Neuronal stem cell (in vitro differentiated cells): ENCODE measurements around the gene RHEB.

Source experiments
- DNase-seq: peaks from one replicate; pipeline ENCODE4 v3.0.0-alpha.2; 2013; ENCODE audit warnings: low spot score
- H2AFZ ChIP-seq: one replicate; pipeline ENCODE4 v1.6.1; 2013; ENCODE audit warnings: mild to moderate bottlenecking, low read length, inconsistent platforms
- H2AK5ac ChIP-seq: 2 replicates; pipeline ENCODE4 v1.6.1; 2013; ENCODE audit warnings: low read depth, mild to moderate bottlenecking, inconsistent platforms, low read length, moderate library complexity, mixed read lengths
- H2BK120ac ChIP-seq: 2 replicates; pipeline ENCODE4 v1.6.1; 2013; ENCODE audit warnings: low read depth, mild to moderate bottlenecking, inconsistent platforms, low read length, moderate library complexity, mixed read lengths
- H2BK12ac ChIP-seq: one replicate; pipeline ENCODE4 v1.6.1; 2013; ENCODE audit warnings: low read length, inconsistent platforms
- H2BK15ac ChIP-seq: 2 replicates; pipeline ENCODE4 v1.6.1; 2013; ENCODE audit warnings: mild to moderate bottlenecking, low read length, inconsistent platforms, mixed read lengths
- H2BK5ac ChIP-seq: one replicate; pipeline ENCODE4 v1.6.1; 2013; ENCODE audit warnings: inconsistent platforms, mild to moderate bottlenecking, low read length, moderate library complexity
- H3K14ac ChIP-seq: one replicate; pipeline ENCODE4 v1.6.1; 2013; ENCODE audit warnings: low read length, inconsistent platforms
- H3K18ac ChIP-seq: 2 replicates; pipeline ENCODE4 v1.6.1; 2013; ENCODE audit warnings: low read length, inconsistent platforms
- H3K23ac ChIP-seq: 2 replicates; pipeline ENCODE4 v1.6.1; 2013; ENCODE audit warnings: low read depth, mild to moderate bottlenecking, mixed read lengths, low read length, inconsistent platforms; ENCODE audit not compliant: poor library complexity
- H3K27ac ChIP-seq: replicated peaks from 3 replicates; pipeline ENCODE4 v1.5.1; 2013; ENCODE audit warnings: low read length, inconsistent platforms
- H3K27me3 ChIP-seq, 3 experiments: 2 replicates each; pipeline ENCODE4 v1.6.1; 2013; ENCODE audit warnings: low read length in 3 of 3, mild to moderate bottlenecking in 2 of 3, inconsistent platforms in 1 of 3, low read depth in 1 of 3, mixed read lengths in 1 of 3, moderate library complexity in 1 of 3; ENCODE audit not compliant: control insufficient read depth in 3 of 3, insufficient read depth in 3 of 3
- H3K36me3 ChIP-seq, 2 donors: replicated peaks in 1 of 2; 2 replicates each; pipeline ENCODE4 v1.6.1; 2013; ENCODE audit warnings: low read length in 2 of 2; ENCODE audit not compliant: control insufficient read depth in 2 of 2, insufficient read depth in 2 of 2
- H3K4ac ChIP-seq: 2 replicates; pipeline ENCODE4 v1.6.1; 2013; ENCODE audit warnings: inconsistent platforms, mild to moderate bottlenecking, low read length, moderate library complexity
- H3K4me1 ChIP-seq, 2 donors: 1 replicate in 1 of 2; 2 replicates in 1 of 2; pipeline ENCODE4 v1.6.1; 2013; ENCODE audit warnings: low read length in 2 of 2, low read depth in 1 of 2; ENCODE audit not compliant: control insufficient read depth in 2 of 2, insufficient read depth in 1 of 2
- H3K4me2 ChIP-seq: one replicate; pipeline ENCODE4 v1.6.1; 2013; ENCODE audit warnings: mild to moderate bottlenecking, low read length, inconsistent platforms; ENCODE audit not compliant: insufficient read depth, poor library complexity, severe bottlenecking
- H3K4me3 ChIP-seq, 2 donors: 2 replicates each; pipeline ENCODE4 v1.5.1; 2013; ENCODE audit warnings: low read length in 2 of 2, mild to moderate bottlenecking in 2 of 2, inconsistent platforms in 1 of 2, moderate library complexity in 1 of 2
- H3K79me1 ChIP-seq: one replicate; pipeline ENCODE4 v1.6.1; 2013; ENCODE audit warnings: low read depth, mild to moderate bottlenecking, inconsistent platforms, low read length, moderate library complexity
- H3K9ac ChIP-seq: one replicate; pipeline ENCODE4 v1.6.1; 2013; ENCODE audit warnings: mild to moderate bottlenecking, low read depth, low read length, inconsistent platforms; ENCODE audit not compliant: poor library complexity
- H3K9me3 ChIP-seq, 2 donors: replicated peaks in 1 of 2; 2 replicates each; pipeline versions ENCODE3 to v1.6.1; 2013; ENCODE audit warnings: low read length in 2 of 2, mild to moderate bottlenecking in 2 of 2, inconsistent platforms in 1 of 2, low read depth in 1 of 2, mixed read lengths in 1 of 2, moderate library complexity in 1 of 2; ENCODE audit not compliant: control insufficient read depth in 2 of 2, insufficient read depth in 1 of 2
- H4K8ac ChIP-seq: one replicate; pipeline ENCODE4 v1.6.1; 2013; ENCODE audit warnings: low read depth, mild to moderate bottlenecking, inconsistent platforms, low read length, moderate library complexity
- H4K91ac ChIP-seq: one replicate; pipeline ENCODE4 v1.6.1; 2013; ENCODE audit warnings: low read length, low read depth, mild to moderate bottlenecking, inconsistent platforms; ENCODE audit not compliant: poor library complexity
- WGBS, 2 donors: extraction: QIAGEN DNeasy Blood & Tissue Kit; methylation state at CpG; one replicate each; pipeline ENCODE4 v1.1.7; 2013; ENCODE audit warnings: missing lambda C conversion rate in 2 of 2, mixed read lengths in 1 of 2; ENCODE audit not compliant: insufficient read length in 2 of 2, insufficient replicate concordance in 1 of 2; ENCODE audit errors: extremely low coverage in 2 of 2; 5-methylcytosine and 5-hydroxymethylcytosine counted together

Gene RHEB

DNA sequence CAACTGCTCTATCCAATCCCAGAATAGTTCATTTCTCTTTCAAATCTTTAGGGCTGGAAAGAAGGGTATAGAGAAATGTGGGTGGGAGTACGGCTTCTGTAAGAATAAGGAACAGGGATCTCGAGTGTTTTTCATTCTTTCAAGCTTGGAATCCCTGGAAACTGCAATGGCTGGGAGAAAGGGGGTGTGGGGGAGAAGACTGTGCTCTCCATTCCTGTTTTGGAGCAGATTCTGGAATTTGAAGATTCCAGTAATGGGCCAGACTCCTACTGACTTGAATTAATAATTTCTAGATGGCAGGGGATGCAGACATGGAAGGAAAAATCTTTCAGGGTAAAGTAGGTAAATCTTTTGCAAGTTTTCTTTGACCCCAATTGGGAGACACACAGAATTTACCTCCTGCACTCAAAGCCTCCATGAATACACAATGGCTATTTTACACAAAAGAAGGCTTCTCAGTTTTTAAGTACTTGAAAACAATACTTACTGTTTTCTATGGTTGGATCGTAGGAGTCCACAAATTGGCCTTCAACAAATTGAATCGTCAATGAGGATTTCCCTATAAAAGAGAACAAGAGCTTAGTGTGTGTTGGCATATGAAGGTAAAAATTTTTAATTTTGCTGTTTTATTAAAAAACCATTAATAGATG lies 29.1 kb downstream of the RHEB start:
- Histone ChIP-seq H3K23ac (no peak overlapping the region), H2BK15ac (no peak overlapping the region), H3K4me3 (no peak overlapping the region), H3K14ac (no peak overlapping the region), H3K18ac (no peak overlapping the region), H2AK5ac (no peak overlapping the region), H2BK120ac (no peak overlapping the region), H3K9ac (no peak overlapping the region), H3K4me2 (no peak overlapping the region), H3K27ac (peak overlapping the region; percentile 7), H3K79me1 (peaks cover 3% of the 10 kb centered on the region), H3K27me3 (no peaks in the 10 kb centered on the region), H4K8ac (no peak overlapping the region), H3K36me3 (peaks cover 14 to 62% of the 10 kb centered on the region in 2 donors), H2AFZ (no peak overlapping the region), H2BK5ac (no peak overlapping the region), H2BK12ac (no peak overlapping the region), H3K9me3 (peaks cover 0 to 3% of the 10 kb centered on the region in 2 donors), H3K4me1 (peaks cover 4 to 20% of the 10 kb centered on the region in 2 donors), H3K4ac (no peak overlapping the region), H4K91ac (no peak overlapping the region)
- no CpG with 5 or more reads among the region's 4 CpGs for WGBS, 2 donors
- DNase-seq, result no peak

GRCh38 chr7:151489498-151489897 lies 30.2 kb downstream of the RHEB start:
- Histone ChIP-seq H3K23ac (no peak overlapping the region), H3K4me2 (no peak overlapping the region), H3K14ac (no peak overlapping the region), H3K36me3 (peaks cover 15 to 73% of the 10 kb centered on the region in 2 donors), H3K27me3 (no peaks in the 10 kb centered on the region), H4K91ac (no peak overlapping the region), H2BK120ac (no peak overlapping the region), H2AFZ (no peak overlapping the region), H2BK15ac (no peak overlapping the region), H4K8ac (no peak overlapping the region), H3K4me1 (peaks cover 4 to 13% of the 10 kb centered on the region in 2 donors), H3K18ac (no peak overlapping the region), H3K9ac (no peak overlapping the region), H3K79me1 (peaks cover 3% of the 10 kb centered on the region), H3K4ac (no peak overlapping the region), H3K9me3 (peaks cover 0 to 3% of the 10 kb centered on the region in 2 donors), H3K4me3 (no peak overlapping the region), H2BK12ac (no peak overlapping the region), H2BK5ac (no peak overlapping the region), H2AK5ac (no peak overlapping the region), H3K27ac (no peak overlapping the region)
- no CpG with 5 or more reads among the region's 2 CpGs for WGBS, 2 donors
- no peak for DNase-seq

DNA sequence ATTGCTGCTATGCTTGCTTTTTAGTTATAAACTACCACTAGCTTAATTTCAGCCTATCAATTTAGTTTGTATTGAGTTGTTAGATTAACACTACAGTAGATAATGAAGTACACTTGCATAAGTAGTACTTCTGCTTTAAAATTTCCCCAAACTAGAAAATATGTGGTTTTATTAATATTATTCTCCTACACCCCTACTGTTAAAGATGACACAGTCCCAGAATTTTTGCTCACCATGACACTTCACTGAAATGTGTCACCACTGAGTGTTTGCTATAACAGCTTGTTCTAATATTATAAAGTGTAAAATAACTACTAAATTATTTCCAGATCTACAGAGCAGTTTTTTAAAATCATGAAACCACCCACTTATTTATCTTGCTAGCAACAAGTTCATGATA lies 31.6 kb downstream of the RHEB start:
- Histone ChIP-seq H2AFZ (no peak overlapping the region), H3K4me1 (peaks cover 4 to 8% of the 10 kb centered on the region in 2 donors), H4K91ac (no peak overlapping the region), H3K27me3 (no peaks in the 10 kb centered on the region), H2AK5ac (no peak overlapping the region), H4K8ac (no peak overlapping the region), H3K4me3 (no peak overlapping the region), H3K79me1 (peaks cover 3% of the 10 kb centered on the region), H3K9me3 (peaks cover 0 to 3% of the 10 kb centered on the region in 2 donors), H2BK12ac (no peak overlapping the region), H3K23ac (no peak overlapping the region), H2BK15ac (no peak overlapping the region), H2BK5ac (no peak overlapping the region), H3K4ac (no peak overlapping the region), H3K18ac (no peak overlapping the region), H3K14ac (no peak overlapping the region), H3K9ac (no peak overlapping the region), H3K4me2 (no peak overlapping the region), H3K27ac (no peak overlapping the region), H2BK120ac (no peak overlapping the region), H3K36me3 (peaks cover 18 to 87% of the 10 kb centered on the region in 2 donors)
- no peak for DNase-seq

DNA sequence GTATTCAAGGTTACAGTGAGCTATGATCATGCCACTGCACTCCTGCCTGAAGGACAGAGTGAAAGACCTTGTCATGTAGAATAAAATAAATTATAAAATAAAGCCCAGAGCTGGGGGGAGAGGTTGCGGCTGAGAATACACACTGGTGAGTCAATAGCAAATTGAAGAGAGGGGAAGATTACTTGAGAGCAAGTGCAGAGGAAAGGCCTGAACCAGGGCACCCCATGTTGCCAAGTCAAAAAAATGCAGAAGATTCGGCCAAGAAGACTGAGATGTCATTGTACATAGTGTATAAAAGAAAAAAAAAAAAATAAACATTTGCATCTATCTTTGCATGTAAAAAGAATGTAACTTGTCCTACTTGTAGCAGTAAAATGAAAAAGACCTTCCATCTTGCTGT lies 32.5 kb downstream of the RHEB start:
- Histone ChIP-seq H3K23ac (no peak overlapping the region), H3K18ac (no peak overlapping the region), H3K79me1 (peaks cover 1% of the 10 kb centered on the region), H2AK5ac (no peak overlapping the region), H3K27me3 (no peaks in the 10 kb centered on the region), H3K14ac (no peak overlapping the region), H3K36me3 (peaks cover 21 to 95% of the 10 kb centered on the region in 2 donors), H2BK5ac (no peak overlapping the region), H3K9me3 (peaks cover 0 to 3% of the 10 kb centered on the region in 2 donors), H3K4ac (no peak overlapping the region), H3K4me3 (no peak overlapping the region), H2BK15ac (no peak overlapping the region), H3K27ac (no peak overlapping the region), H2BK120ac (no peak overlapping the region), H3K9ac (no peak overlapping the region), H2AFZ (no peak overlapping the region), H4K91ac (no peak overlapping the region), H4K8ac (no peak overlapping the region), H3K4me1 (peaks cover 3 to 6% of the 10 kb centered on the region in 2 donors), H2BK12ac (no peak overlapping the region), H3K4me2 (no peak overlapping the region)
- no peak for DNase-seq
- WGBS, 2 donors, result no CpG with 5 or more reads among the region's 2 CpGs
